Neural cell (in vitro differentiated cells): ENCODE measurements around the gene BNC2. TPM values are rescaled to one million over a fixed set of nuclear protein-coding genes. Genes with fewer than 3 reads are reported as not detected.
A peak's percentile ranks its signal among the peaks of the same experiment; 100 is the strongest.

ENCODE experiments used
- H2AFZ ChIP-seq: fragments of 200-600, 300-800 bp; sonication (generic), shearing (Covaris generic); 2 replicates; pipeline ENCODE4 v1.6.0; 2014; ENCODE audit warnings: low read depth, mild to moderate bottlenecking, antibody characterized with exemption, low read length, moderate library complexity
- H3F3A ChIP-seq: fragments of 200-600 bp; shearing (Covaris generic); 2 replicates; pipeline ENCODE4 v1.6.1; 2016; ENCODE audit warnings: mild to moderate bottlenecking, moderate library complexity, mixed read lengths, antibody characterized with exemption, low read length; ENCODE audit not compliant: insufficient read depth, poor library complexity, severe bottlenecking
- H3K27ac ChIP-seq: fragments of 200-600, 300-800 bp; sonication (generic), shearing (Covaris generic); 2 replicates; pipeline ENCODE4 v1.5.1; 2014; ENCODE audit warnings: mild to moderate bottlenecking, low read length, moderate library complexity
- H3K27me3 ChIP-seq: fragments of 300-800, 200-600 bp; sonication (generic), shearing (Covaris generic); 2 replicates; pipeline ENCODE4 v1.6.0; 2014; ENCODE audit warnings: mild to moderate bottlenecking, low read depth, low read length, moderate library complexity; ENCODE audit not compliant: insufficient read depth
- H3K36me3 ChIP-seq: fragments of 300-800, 200-600 bp; sonication (generic), shearing (Covaris generic); 2 replicates; pipeline ENCODE4 v1.5.1; 2014; ENCODE audit warnings: mild to moderate bottlenecking, antibody characterized with exemption, low read length, moderate library complexity; ENCODE audit not compliant: insufficient read depth
- H3K4me2 ChIP-seq: fragments of 300-800, 200-600 bp; sonication (generic), shearing (Covaris generic); 2 replicates; pipeline ENCODE4 v1.6.0; 2014; ENCODE audit warnings: mild to moderate bottlenecking, low read length
- H3K4me3 ChIP-seq: fragments of 300-800, 200-600 bp; sonication (generic), shearing (Covaris generic); 2 replicates; pipeline ENCODE4 v1.5.1; 2014; ENCODE audit warnings: mild to moderate bottlenecking, low read length, moderate library complexity
- H3K79me2 ChIP-seq: fragments of 200-600 bp; shearing (Covaris generic); replicated peaks from 2 replicates; pipeline ENCODE4 v1.6.0; 2014; ENCODE audit warnings: mild to moderate bottlenecking, low read length, moderate library complexity; ENCODE audit not compliant: insufficient read depth
- H3K9ac ChIP-seq: fragments of 300-800, 200-600 bp; sonication (generic), shearing (Covaris generic); 2 replicates; pipeline ENCODE4 v1.6.1; 2016; ENCODE audit warnings: mild to moderate bottlenecking, low read length, mixed read lengths
- H3K9me2 ChIP-seq: fragments of 200-600 bp; shearing (Covaris generic); 2 replicates; pipeline ENCODE4 v1.6.1; 2016; ENCODE audit warnings: mild to moderate bottlenecking, low read length, mixed read lengths; ENCODE audit not compliant: insufficient read depth
- H3K9me3 ChIP-seq: fragments of 200-600, 300-800 bp; sonication (generic), shearing (Covaris generic); 2 replicates; pipeline ENCODE4 v1.6.1; 2016; ENCODE audit warnings: mild to moderate bottlenecking, mixed run types, low read length, moderate library complexity, mixed read lengths
- H4K20me1 ChIP-seq: fragments of 200-600 bp; shearing (Covaris generic); 2 replicates; pipeline ENCODE4 v1.6.1; 2016; ENCODE audit warnings: mild to moderate bottlenecking, mixed run types; ENCODE audit not compliant: insufficient read depth
- CTCF ChIP-seq: fragments of 450-650 bp; IDR thresholded peaks from 2 replicates; pipeline ENCODE4 v1.5.1; 2014; ENCODE audit warnings: antibody characterized with exemption, mild to moderate bottlenecking, moderate library complexity; ENCODE audit not compliant: poor library complexity, severe bottlenecking
- EP300 ChIP-seq: fragments of 450-650 bp; conservative IDR thresholded peaks from 2 replicates; pipeline ENCODE4 v1.6.1; 2014; ENCODE audit warnings: antibody characterized with exemption, mild to moderate bottlenecking, moderate library complexity; ENCODE audit not compliant: poor library complexity, severe bottlenecking
- EZH2 ChIP-seq: fragments of 200-600, 300-800 bp; shearing (Covaris generic), sonication (generic); IDR thresholded peaks from 2 replicates; pipeline ENCODE4 v1.6.1; 2014; ENCODE audit warnings: antibody characterized with exemption, low read length, borderline replicate concordance, mild to moderate bottlenecking; ENCODE audit not compliant: insufficient read depth, poor library complexity, severe bottlenecking
- MXI1 ChIP-seq: fragments of 450-650 bp; conservative IDR thresholded peaks from 2 replicates; pipeline ENCODE4 v1.6.1; 2014; ENCODE audit warnings: antibody characterized with exemption, mild to moderate bottlenecking; ENCODE audit not compliant: poor library complexity, severe bottlenecking
- POLR2AphosphoS5 ChIP-seq: IDR thresholded peaks from 2 replicates; pipeline ENCODE4 v1.6.1; 2012
- RAD21 ChIP-seq: fragments of 450-650 bp; conservative IDR thresholded peaks from 2 replicates; pipeline ENCODE4 v1.6.1; 2014; ENCODE audit warnings: antibody characterized with exemption, mild to moderate bottlenecking, moderate library complexity
- REST ChIP-seq: IDR thresholded peaks from 2 replicates; pipeline ENCODE4 v1.6.1; 2012; ENCODE audit warnings: borderline replicate concordance
- SMC3 ChIP-seq: fragments of 450-650 bp; conservative IDR thresholded peaks from 2 replicates; pipeline ENCODE4 v1.6.1; 2014; ENCODE audit warnings: antibody characterized with exemption, mild to moderate bottlenecking, moderate library complexity; ENCODE audit not compliant: poor library complexity
- TAF1 ChIP-seq: IDR thresholded peaks from 2 replicates; pipeline ENCODE4 v1.6.1; 2012; ENCODE audit warnings: low read depth
- polyA plus RNA-seq: library from polyadenylated mRNA; depleted of rRNA; stranded (reverse); fragments of >200 nt; gene quantifications from 2 replicates; pipeline ENCODE4 v1.2.3, GENCODE V29; 2014

Gene BNC2
- polyA plus RNA-seq, 1 donor from 2014 or later: 1.3 TPM

DNA sequence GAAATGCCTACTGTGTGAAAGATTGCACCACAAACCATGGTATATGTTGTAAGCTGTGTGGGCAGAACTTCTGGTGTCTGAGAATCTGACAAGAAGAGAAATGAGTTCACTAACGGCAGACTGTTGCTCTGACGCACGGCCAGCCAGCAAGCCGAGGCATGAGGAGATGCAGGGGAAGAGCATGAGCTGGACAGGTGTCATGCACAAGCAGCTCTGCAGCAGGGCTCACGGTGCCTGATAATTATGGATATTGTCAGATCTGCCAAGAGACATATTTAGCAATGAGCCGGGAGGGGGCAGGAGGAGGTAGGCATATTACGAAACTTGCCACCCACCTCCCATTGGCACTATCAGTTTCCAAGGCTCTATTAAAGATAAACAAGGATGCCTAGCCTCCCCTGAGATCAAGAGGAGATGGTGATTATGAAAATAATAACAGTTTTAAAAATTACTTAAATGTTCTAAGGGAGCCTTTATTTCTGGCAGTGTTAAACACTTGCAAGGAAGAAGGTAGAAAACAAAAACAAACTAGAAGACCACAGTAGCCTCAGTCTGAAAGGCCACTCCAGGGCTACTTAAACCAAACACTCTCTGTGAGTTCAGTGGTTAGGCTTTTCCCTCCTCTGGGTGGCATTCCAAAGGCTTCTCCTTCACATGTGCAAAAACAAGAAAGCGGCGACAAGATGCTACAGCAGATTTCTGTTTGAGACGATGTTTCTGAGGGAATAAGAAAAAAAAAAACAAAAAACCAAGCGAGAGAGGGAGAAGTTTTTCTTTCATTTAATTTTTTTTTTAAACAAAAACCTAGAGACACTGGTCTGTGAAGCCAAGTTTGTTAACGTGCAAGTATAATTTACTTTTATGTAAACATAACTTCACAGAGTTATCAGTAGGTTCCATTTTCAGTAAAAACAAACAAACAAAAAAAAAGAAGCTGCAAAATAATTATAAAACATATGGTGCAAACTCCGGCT, 339.5 kb downstream of the BNC2 start:
- Histone ChIP-seq H3F3A (no peaks in the 10 kb centered on the region), H3K27ac (no peak overlapping the region), H3K27me3 (no peaks in the 10 kb centered on the region), H4K20me1 (no peaks in the 10 kb centered on the region), H2AFZ (no peak overlapping the region), H3K9ac (no peak overlapping the region), H3K79me2 (no peaks in the 10 kb centered on the region), H3K36me3 (no peaks in the 10 kb centered on the region), H3K4me2 (no peak overlapping the region), H3K9me2 (no peaks in the 10 kb centered on the region), H3K4me3 (no peak overlapping the region), H3K9me3 (no peaks in the 10 kb centered on the region)
- no peak for TF ChIP-seq REST
- no peak for TF ChIP-seq POLR2AphosphoS5
- no peak for TF ChIP-seq SMC3
- TF ChIP-seq TAF1: no peak
- TF ChIP-seq CTCF: no peak
- TF ChIP-seq RAD21: no peak
- no peak for TF ChIP-seq EP300
- no peak for TF ChIP-seq MXI1
- TF ChIP-seq EZH2: no peak

DNA sequence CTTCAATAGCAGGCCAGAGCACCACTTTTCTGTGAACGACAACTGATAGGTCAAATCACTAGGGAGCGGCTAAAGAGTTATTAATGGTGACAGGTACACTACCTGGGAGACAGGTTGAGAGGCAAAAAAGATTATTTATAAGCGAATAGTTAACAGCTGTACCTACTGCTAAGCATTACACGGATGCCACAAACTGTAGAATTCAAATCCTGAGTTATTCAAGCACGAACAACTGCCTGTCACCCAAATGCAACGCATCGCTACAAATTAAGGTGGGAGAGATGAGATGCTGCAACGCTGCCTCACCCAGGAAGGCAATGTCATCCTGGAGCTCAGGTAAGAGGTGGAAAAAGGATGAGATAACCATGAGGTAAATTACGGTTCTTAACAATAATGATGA, 342.9 kb downstream of the BNC2 start:
- H3K79me2 ChIP-seq: no peaks in the 10 kb centered on the region
- TF ChIP-seq REST (no peak), RAD21 (peak; percentile 41), EZH2 (no peak), POLR2AphosphoS5 (peak; percentile 48), SMC3 (peak; percentile 30), MXI1 (no peak), CTCF (peak; percentile 27), EP300 (peak; percentile 64), TAF1 (no peak)
- no peak overlapping the region for H3K4me3 ChIP-seq
- no peak overlapping the region for H2AFZ ChIP-seq
- H3K27ac ChIP-seq: peak overlapping the region; percentile 30
- no peaks in the 10 kb centered on the region for H3F3A ChIP-seq
- H3K9me3 ChIP-seq: no peaks in the 10 kb centered on the region
- no peak overlapping the region for H3K4me2 ChIP-seq
- no peaks in the 10 kb centered on the region for H3K27me3 ChIP-seq
- no peaks in the 10 kb centered on the region for H4K20me1 ChIP-seq
- no peak overlapping the region for H3K9ac ChIP-seq
- no peaks in the 10 kb centered on the region for H3K9me2 ChIP-seq
- no peaks in the 10 kb centered on the region for H3K36me3 ChIP-seq
